Parathyroid adenoma (tissue), 2 donors: ENCODE results near the gene MSX1.

Experiments
- H2AFZ ChIP-seq: fragments of 300-600 bp; sonication (generic); one replicate; pipeline ENCODE4 v1.7.0; 2017; ENCODE audit warnings: antibody characterized with exemption, mild to moderate bottlenecking
- H3K27ac ChIP-seq: fragments of 300-600 bp; sonication (generic); one replicate; pipeline ENCODE4 v1.7.0; 2017
- H3K27me3 ChIP-seq: fragments of 300-600 bp; sonication (generic); one replicate; pipeline ENCODE4 v1.7.0; 2017; ENCODE audit warnings: low read length; ENCODE audit not compliant: control insufficient read depth, insufficient read depth
- H3K36me3 ChIP-seq: fragments of 300-600 bp; sonication (generic); one replicate; pipeline ENCODE4 v1.7.0; 2017; ENCODE audit warnings: low read length; ENCODE audit not compliant: control insufficient read depth, insufficient read depth
- H3K4me1 ChIP-seq: fragments of 300-600 bp; sonication (generic); one replicate; pipeline ENCODE4 v1.7.0; 2017; ENCODE audit warnings: control low read depth
- H3K4me2 ChIP-seq: fragments of 300-600 bp; sonication (generic); one replicate; pipeline ENCODE4 v1.7.0; 2017; ENCODE audit warnings: low read length
- H3K4me3 ChIP-seq: fragments of 300-600 bp; sonication (generic); one replicate; pipeline ENCODE4 v1.7.0; 2017; ENCODE audit warnings: low read depth, low read length
- H3K79me2 ChIP-seq: fragments of 300-600 bp; sonication (generic); one replicate; pipeline ENCODE4 v1.7.0; 2017; ENCODE audit warnings: control low read depth
- H3K9ac ChIP-seq: fragments of 300-600 bp; sonication (generic); one replicate; pipeline ENCODE4 v1.7.0; 2017; ENCODE audit warnings: mild to moderate bottlenecking
- H3K9me3 ChIP-seq: fragments of 300-600 bp; sonication (generic); one replicate; pipeline ENCODE4 v1.7.0; 2017; ENCODE audit warnings: low read length; ENCODE audit not compliant: control insufficient read depth
- TF ChIP-seq, protein P1 (sequence below): fragments of 300-600 bp; sonication (generic); IDR thresholded peaks from one replicate; pipeline ENCODE4 v1.7.0; 2017; ENCODE audit warnings: antibody characterized with exemption, mild to moderate bottlenecking
- donor health status: primary hyperparathyroidism.

The MSX1 gene

DNA sequence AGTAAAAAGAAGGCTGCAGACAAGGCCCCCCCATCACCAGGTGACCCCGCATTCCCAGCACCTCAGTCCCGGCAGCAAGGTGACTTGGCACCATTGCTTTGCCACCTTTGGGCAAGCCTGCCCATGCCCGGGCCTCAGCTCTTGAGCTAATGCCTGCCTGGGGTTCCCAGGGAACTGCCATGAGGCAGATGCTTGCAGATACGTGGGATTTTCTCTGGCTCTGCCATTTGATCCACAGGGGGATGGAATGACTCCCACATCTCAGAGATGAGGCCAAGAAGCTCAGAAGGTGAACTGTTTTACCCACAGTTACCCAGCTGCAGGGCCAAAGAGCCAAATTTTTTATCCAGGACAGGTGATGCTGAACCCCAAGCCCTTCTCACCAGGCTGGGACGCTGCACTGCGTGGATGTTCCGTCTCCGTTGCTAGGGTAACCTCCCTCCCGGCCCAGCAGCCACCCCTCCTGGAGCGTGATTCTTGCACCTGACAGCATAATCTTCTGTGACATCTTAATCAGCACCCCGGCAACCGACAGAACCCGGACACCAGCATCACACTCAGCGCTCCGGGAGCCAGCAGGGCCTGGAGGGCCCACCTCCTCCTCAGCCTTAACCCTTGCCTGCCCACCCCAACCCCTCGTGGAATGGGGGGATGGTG lies 15.7 kb upstream of the MSX1 start:
- Histone ChIP-seq H3K4me2 (no peak overlapping the region), H3K4me3 (no peak overlapping the region), H3K36me3 (no peaks in the 10 kb centered on the region), H2AFZ (no peak overlapping the region), H3K4me1 (no peaks in the 10 kb centered on the region), H3K9ac (no peak overlapping the region), H3K79me2 (no peaks in the 10 kb centered on the region), H3K27ac (no peak overlapping the region), H3K27me3 (no peaks in the 10 kb centered on the region), H3K9me3 (no peaks in the 10 kb centered on the region)
- TF ChIP-seq, protein P1, sequence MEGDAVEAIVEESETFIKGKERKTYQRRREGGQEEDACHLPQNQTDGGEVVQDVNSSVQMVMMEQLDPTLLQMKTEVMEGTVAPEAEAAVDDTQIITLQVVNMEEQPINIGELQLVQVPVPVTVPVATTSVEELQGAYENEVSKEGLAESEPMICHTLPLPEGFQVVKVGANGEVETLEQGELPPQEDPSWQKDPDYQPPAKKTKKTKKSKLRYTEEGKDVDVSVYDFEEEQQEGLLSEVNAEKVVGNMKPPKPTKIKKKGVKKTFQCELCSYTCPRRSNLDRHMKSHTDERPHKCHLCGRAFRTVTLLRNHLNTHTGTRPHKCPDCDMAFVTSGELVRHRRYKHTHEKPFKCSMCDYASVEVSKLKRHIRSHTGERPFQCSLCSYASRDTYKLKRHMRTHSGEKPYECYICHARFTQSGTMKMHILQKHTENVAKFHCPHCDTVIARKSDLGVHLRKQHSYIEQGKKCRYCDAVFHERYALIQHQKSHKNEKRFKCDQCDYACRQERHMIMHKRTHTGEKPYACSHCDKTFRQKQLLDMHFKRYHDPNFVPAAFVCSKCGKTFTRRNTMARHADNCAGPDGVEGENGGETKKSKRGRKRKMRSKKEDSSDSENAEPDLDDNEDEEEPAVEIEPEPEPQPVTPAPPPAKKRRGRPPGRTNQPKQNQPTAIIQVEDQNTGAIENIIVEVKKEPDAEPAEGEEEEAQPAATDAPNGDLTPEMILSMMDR, result no peak

DNA sequence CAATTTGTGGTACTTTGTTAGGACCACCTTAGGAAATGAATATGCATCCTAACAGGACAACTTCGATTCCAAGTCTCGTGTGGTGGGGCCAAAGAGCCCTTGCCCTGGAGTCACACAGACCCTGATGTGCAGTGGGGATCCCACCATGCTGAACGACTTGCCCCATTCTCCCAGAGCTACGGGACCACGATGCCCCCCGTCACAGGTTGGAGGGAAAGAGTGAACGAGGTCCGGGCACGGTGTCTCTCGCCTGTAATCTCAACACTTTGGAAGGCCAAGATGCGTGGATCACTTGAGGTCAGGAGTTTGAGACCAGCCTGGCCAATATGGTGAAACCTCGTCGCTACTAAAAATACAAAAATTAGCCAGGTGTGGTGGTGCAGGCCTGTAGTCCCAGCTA lies 14.4 kb upstream of the MSX1 start:
- H2AFZ ChIP-seq, result no peak overlapping the region
- TF ChIP-seq, protein P1, result no peak
- H3K36me3 ChIP-seq, result no peaks in the 10 kb centered on the region
- H3K27me3 ChIP-seq, result no peaks in the 10 kb centered on the region
- H3K4me1 ChIP-seq, result no peaks in the 10 kb centered on the region
- H3K27ac ChIP-seq, result no peak overlapping the region
- no peak overlapping the region for H3K4me3 ChIP-seq
- no peak overlapping the region for H3K4me2 ChIP-seq
- H3K9ac ChIP-seq, result no peak overlapping the region
- no peaks in the 10 kb centered on the region for H3K9me3 ChIP-seq
- no peaks in the 10 kb centered on the region for H3K79me2 ChIP-seq

DNA sequence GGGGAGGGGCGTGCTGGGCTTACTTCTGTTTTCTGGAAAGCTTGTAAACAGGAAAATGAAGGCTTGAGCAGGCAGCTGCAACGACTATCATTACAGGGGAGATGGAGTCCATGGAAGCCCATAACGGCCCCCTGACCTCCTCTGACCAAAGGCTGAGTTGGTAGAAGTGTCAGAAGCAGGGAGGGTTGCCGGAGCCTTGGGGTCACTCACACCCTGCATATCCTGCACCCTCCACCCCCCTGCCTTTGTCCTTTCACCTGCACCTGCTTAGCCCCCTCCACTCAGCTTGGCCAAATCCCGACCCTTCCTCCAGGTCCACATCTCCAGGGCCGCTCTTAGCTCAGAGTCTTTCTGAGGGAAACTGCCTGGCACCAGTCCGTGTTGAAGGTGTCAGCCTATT lies 12.5 kb upstream of the MSX1 start:
- no peak overlapping the region for H3K27ac ChIP-seq
- H3K4me2 ChIP-seq, result no peak overlapping the region
- H3K4me1 ChIP-seq, result no peaks in the 10 kb centered on the region
- no peak overlapping the region for H2AFZ ChIP-seq
- H3K9ac ChIP-seq, result no peak overlapping the region
- H3K4me3 ChIP-seq, result no peak overlapping the region
- H3K27me3 ChIP-seq, result no peaks in the 10 kb centered on the region
- no peaks in the 10 kb centered on the region for H3K79me2 ChIP-seq
- H3K9me3 ChIP-seq, result no peaks in the 10 kb centered on the region
- H3K36me3 ChIP-seq, result no peaks in the 10 kb centered on the region
- TF ChIP-seq, protein P1, result no peak

- Histone ChIP-seq H2AFZ (no peak overlapping the region), H3K27me3 (peaks cover 4% of the 10 kb centered on the region), H3K9me3 (no peaks in the 10 kb centered on the region), H3K27ac (no peak overlapping the region), H3K4me2 (no peak overlapping the region), H3K4me3 (no peak overlapping the region), H3K9ac (no peak overlapping the region), H3K36me3 (no peaks in the 10 kb centered on the region), H3K4me1 (no peaks in the 10 kb centered on the region), H3K79me2 (no peaks in the 10 kb centered on the region)
- TF ChIP-seq, protein P1, result no peak
Measured at GRCh38 chr4:4848540-4848939, 10.9 kb upstream of the MSX1 start.

DNA sequence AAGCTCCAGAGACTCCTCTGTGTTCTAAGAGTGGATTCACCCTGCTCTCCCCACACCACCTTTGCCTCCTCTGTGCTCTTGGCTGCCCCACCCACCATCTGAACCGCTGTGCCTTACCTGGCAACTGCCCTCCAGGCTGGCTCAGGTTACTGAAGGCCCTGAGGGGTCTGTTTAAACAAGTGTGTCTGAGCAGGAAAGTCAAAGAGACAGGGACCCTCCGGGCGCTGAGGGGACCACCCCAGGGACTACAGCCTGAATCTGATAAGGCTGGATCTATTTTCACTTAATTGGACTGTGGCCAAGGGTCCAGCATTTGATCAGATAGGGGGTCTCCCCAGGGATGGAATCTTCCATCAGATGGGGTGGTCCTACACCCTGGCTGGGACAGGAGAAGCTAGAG lies 10.4 kb upstream of the MSX1 start:
- Histone ChIP-seq H2AFZ (no peak overlapping the region), H3K79me2 (no peaks in the 10 kb centered on the region), H3K4me1 (no peaks in the 10 kb centered on the region), H3K9me3 (no peaks in the 10 kb centered on the region), H3K27ac (no peak overlapping the region), H3K27me3 (peaks cover 4% of the 10 kb centered on the region), H3K36me3 (no peaks in the 10 kb centered on the region), H3K9ac (no peak overlapping the region), H3K4me3 (no peak overlapping the region), H3K4me2 (no peak overlapping the region)
- TF ChIP-seq, protein P1, result no peak
